ENCODE data around the gene PPRC1.
"Not testable (repeated sequence)": the region's sequence is repeated elsewhere in the genome, so short reads cannot be mapped to it uniquely, and the experiment has no call there.

The PPRC1 gene

DNA sequence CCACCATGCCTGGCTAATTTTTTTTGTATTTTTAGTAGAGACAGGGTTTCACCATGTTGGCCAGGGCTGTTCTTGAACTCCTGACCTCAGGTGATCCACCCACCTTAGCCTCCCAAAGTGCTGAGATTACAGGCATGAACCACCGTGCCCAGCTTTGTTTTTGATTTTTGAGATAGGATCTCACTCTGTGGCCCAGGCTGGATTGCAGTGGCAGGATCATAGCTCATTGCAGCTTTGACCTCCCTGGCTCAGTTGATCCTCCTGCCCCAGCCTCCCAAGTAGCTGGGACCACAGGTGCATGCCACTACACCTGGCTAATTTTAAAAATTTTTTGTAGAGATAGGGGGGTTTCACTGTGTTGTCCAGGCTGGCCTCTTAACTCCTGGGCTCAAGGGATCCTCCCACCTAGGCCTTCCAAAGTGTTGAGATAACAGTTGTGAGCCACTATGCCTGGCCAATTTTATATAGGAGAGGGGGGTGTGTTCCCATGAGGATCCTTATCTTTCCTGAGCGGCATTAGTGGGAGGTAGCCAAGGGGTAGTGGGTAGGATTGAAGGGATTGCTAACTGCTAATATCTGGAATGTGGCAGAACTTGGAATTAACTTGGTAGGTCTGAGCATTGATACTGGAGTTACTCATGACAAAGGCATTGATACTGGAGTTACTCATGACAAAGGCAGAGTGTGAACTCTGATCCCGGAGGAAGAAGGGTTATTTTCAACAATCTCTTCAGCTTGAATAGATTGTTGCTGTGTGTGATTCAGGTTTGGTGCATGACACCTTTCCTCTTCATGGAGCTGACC, 18.3 kb downstream of the PPRC1 start:
- DNase-seq = no peak

- DNase-seq = peak; percentile 56
Measured at GRCh38 chr10:102151774-102152544, 19.1 kb downstream of the PPRC1 start, which contains the start of gene NOLC1. TSS of gene NOLC1 (plus strand) at chr10:102152389. CDS start at chr10:102152411, 22 bp downstream.

DNA sequence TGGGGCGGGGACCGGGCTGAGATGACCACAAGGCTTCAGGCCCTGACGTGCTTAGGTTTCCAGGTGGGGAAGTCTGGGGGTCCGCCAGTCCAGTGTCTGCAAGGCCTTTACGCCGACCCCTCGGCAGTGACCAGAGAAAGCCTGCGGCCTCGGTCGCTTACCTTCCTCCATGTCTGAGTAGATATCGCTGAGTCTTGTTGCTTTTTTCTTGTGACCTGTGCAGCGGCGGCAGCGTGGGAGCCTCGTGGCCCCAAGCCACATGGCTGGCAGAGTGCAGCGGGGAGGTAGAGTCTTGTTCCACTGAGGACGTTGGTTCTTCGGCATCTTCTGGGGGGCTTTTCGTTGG, 19.7 kb downstream of the PPRC1 start:
- no peak for DNase-seq

DNA sequence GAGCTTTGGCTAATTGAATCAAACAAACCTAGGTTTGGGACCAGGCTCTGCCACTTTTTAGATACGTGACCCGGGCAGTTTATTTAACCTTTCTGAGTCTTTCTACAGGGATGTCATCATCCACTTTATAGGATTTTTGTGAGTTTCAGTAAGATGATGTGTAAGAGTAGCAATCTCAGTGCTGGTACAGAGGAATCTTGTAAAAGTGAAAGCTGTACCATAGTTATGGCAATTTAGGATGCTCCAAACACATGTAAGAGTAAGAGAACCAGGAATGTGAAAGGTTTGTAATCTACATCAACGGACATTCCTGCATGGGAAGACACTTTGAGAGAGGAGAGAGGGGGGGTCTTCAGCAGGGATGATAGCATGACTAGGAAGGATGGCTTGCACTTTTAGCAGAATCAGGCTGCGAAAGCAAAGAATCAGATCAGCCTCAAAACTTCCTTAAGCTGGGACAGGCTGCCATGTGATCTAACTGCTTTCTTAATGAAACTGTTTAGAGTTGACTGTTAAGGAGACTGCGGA, 20.3 kb downstream of the PPRC1 start:
- DNase-seq = no peak

- no peak for DNase-seq
Measured at GRCh38 chr10:102154466-102155116, 21.8 kb downstream of the PPRC1 start.

DNA sequence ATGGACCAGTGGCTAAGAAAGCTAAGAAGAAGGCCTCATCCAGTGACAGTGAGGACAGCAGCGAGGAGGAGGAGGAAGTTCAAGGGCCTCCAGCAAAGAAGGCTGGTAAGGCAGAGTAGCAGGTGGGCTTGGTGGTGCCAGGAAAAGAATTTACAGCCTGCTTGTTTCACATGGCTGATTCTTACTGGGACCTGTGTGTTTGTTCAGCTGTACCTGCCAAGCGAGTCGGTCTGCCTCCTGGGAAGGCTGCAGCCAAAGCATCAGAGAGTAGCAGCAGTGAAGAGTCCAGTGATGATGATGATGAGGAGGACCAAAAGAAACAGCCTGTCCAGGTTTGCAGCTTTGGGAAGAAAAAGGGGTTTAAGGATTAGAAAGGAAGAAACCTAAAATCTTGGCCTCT, 24.4 kb downstream of the PPRC1 start:
- DNase-seq = no peak

GRCh38 chr10:102159051-102159597, 26.3 kb downstream of the PPRC1 start:
- no peak for DNase-seq

GRCh38 chr10:102159831-102160230, 27.0 kb downstream of the PPRC1 start:
- DNase-seq = no peak

- no peak for DNase-seq
Measured at GRCh38 chr10:102163342-102163989, 30.6 kb downstream of the PPRC1 start.

GRCh38 chr10:102167861-102168260, 35.0 kb downstream of the PPRC1 start:
- DNase-seq = no peak

- no peak for DNase-seq
Measured at GRCh38 chr10:102170602-102171001, 37.8 kb downstream of the PPRC1 start.

DNA sequence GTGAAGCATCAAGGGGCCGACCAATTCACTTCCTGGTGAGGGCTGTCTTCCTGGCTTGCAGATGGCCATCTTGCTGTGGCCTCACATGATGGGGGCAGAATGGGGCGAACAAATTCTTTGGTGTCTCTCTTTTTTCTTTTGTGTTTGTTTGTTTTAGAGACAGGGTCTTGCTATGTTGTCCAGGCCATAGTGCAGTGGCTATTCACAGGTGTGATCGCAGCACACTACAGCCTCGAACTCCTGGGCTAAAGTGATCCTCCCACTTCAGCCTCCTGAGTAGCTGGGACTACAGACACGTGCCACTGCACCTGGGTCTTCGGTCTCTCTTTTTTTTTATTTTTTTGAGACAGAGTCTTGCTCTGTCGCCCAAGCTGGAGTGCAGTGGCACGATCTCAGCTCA, 39.4 kb downstream of the PPRC1 start:
- DNase-seq = no peak

- DNase-seq = no peak
Measured at GRCh38 chr10:102175415-102175814, 42.6 kb downstream of the PPRC1 start.

GRCh38 chr10:102184606-102185005, 51.8 kb downstream of the PPRC1 start:
- DNase-seq = no peak

GRCh38 chr10:102185272-102185671, 52.4 kb downstream of the PPRC1 start:
- no peak for DNase-seq

GRCh38 chr10:102185811-102186527, 53.1 kb downstream of the PPRC1 start:
- DNase-seq = no peak

GRCh38 chr10:102188298-102188940, 55.6 kb downstream of the PPRC1 start:
- DNase-seq = no peak

- DNase-seq = not testable (repeated sequence)
Measured at GRCh38 chr10:102188941-102189898, 56.4 kb downstream of the PPRC1 start.

DNA sequence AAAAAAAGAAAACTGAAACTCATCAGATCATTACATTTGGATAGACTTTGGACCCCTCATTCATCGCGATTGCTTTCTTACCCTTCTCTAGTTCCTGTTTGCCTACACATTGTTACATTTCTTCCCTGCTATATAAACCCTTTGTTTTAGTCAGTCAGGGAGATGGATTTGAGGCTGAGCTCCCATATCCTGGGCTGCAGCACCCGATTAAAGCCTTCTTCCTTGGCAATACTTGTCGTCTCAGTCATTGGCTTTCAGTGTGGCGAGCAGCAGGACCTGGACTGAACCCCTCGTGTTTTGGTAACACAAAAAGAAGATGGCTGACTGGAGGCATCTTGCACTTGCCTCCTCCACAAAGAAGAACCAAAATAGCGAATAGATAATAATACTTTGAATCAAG, 59.1 kb downstream of the PPRC1 start:
- no peak for DNase-seq

GRCh38 chr10:102195296-102195870, 62.5 kb downstream of the PPRC1 start:
- DNase-seq = no peak
